CD8-positive, alpha-beta memory T cell (primary cell): ENCODE results near the gene SMARCA4. TPM values are rescaled to one million over a fixed set of nuclear protein-coding genes. Genes with fewer than 3 reads are reported as not detected.
"Not testable (repeated sequence)": the region's sequence is repeated elsewhere in the genome, so short reads cannot be mapped to it uniquely, and the experiment has no call there.

Source experiments
- CTCF ChIA-PET: fragments of 350-600 bp; sonication (Branson Sonifier 250); formaldehyde crosslinking; loops from one replicate; lab custom pipeline; 2021; ENCODE audit warnings: antibody characterized with exemption; lab: Charles Lee
- POLR2A ChIA-PET: fragments of 350-600 bp; sonication (Branson Sonifier 250); formaldehyde crosslinking; loops from one replicate; lab custom pipeline; 2021; ENCODE audit warnings: antibody characterized with exemption; lab: Charles Lee
- DNase-seq, 5 donors: peaks; one replicate each; pipeline versions ENCODE4 v3.0.0 to v3.0.0-alpha.2; 2020 to 2022; ENCODE audit warnings: mixed read lengths in 1 of 5
- H3K27ac ChIP-seq: one replicate; pipeline ENCODE4 v1.7.0; 2013; ENCODE audit warnings: low read depth, mild to moderate bottlenecking, low read length, moderate library complexity
- H3K27me3 ChIP-seq: 2 replicates; pipeline ENCODE4 v1.7.0; 2013; ENCODE audit warnings: low read length, mild to moderate bottlenecking; ENCODE audit not compliant: insufficient read depth, poor library complexity, severe bottlenecking
- H3K36me3 ChIP-seq: 2 replicates; pipeline ENCODE4 v1.7.0; 2013; ENCODE audit warnings: mild to moderate bottlenecking, low read length, moderate library complexity; ENCODE audit not compliant: insufficient read depth
- H3K4me1 ChIP-seq: 2 replicates; pipeline ENCODE4 v1.7.0; 2013; ENCODE audit warnings: mild to moderate bottlenecking, low read length, moderate library complexity; ENCODE audit not compliant: insufficient read depth
- H3K4me3 ChIP-seq: 2 replicates; pipeline ENCODE4 v1.7.0; 2013; ENCODE audit warnings: mild to moderate bottlenecking, low read length
- H3K9me3 ChIP-seq: 2 replicates; pipeline ENCODE4 v1.7.0; 2013; ENCODE audit warnings: mild to moderate bottlenecking, low read length
- H3K27ac Mint-ChIP-seq, 8 donors: one replicate each; pipeline ENCODE4 v1.8.0; 2020 to 2021; ENCODE audit warnings: mixed read lengths in 8 of 8, mild to moderate bottlenecking in 6 of 8, inconsistent platforms in 3 of 8, moderate library complexity in 3 of 8
- H3K27me3 Mint-ChIP-seq, 2 donors: one replicate each; pipeline ENCODE4 v1.8.0; 2020 to 2021; ENCODE audit warnings: mixed read lengths in 2 of 2, mild to moderate bottlenecking in 1 of 2, moderate library complexity in 1 of 2
- H3K36me3 Mint-ChIP-seq, 3 donors: one replicate each; pipeline ENCODE4 v1.8.0; 2020 to 2021; ENCODE audit warnings: mixed read lengths in 3 of 3, inconsistent platforms in 1 of 3, mild to moderate bottlenecking in 1 of 3
- H3K4me1 Mint-ChIP-seq, 3 donors: one replicate each; pipeline ENCODE4 v1.8.0; 2020 to 2021; ENCODE audit warnings: mixed read lengths in 3 of 3, inconsistent platforms in 1 of 3, mild to moderate bottlenecking in 1 of 3
- H3K4me3 Mint-ChIP-seq, 7 donors: one replicate each; pipeline ENCODE4 v1.8.0; 2020 to 2021; ENCODE audit warnings: mixed read lengths in 7 of 7, mild to moderate bottlenecking in 6 of 7, moderate library complexity in 4 of 7, inconsistent platforms in 2 of 7
- H3K9me3 Mint-ChIP-seq, 5 donors: one replicate each; pipeline ENCODE4 v1.8.0; 2020 to 2022; ENCODE audit warnings: mixed read lengths in 5 of 5, mild to moderate bottlenecking in 3 of 5, moderate library complexity in 2 of 5, inconsistent platforms in 1 of 5
- polyA plus RNA-seq: library from polyadenylated mRNA; unstranded; fragments of 300-500 nt; fragmentation: Illumina TruSeq; gene quantifications from one replicate; pipeline ENCODE4 v1.2.3, GENCODE V29; 2021
- total RNA-seq, 2 experiments: library from RNA; stranded (reverse); gene quantifications; one replicate each; pipeline ENCODE4 v1.2.3, GENCODE V29; 2021

Gene SMARCA4
- total and polyA plus RNA-seq, 3 experiments from 2014 or later, result 38.7 to 123 (median 116) TPM

GRCh38 chr19:10941649-10942048, 19.2 kb upstream of the SMARCA4 start:
- H3K4me1 ChIP-seq, H3K4me3 ChIP-seq, H3K9me3 ChIP-seq, H3K4me3 Mint-ChIP-seq, H3K27me3 ChIP-seq, DNase-seq, H3K4me1 Mint-ChIP-seq, H3K27me3 Mint-ChIP-seq, H3K27ac Mint-ChIP-seq, H3K36me3 Mint-ChIP-seq, H3K9me3 Mint-ChIP-seq, H3K27ac ChIP-seq, POLR2A ChIA-PET, H3K36me3 ChIP-seq: not testable (repeated sequence)
- CTCF ChIA-PET, result interaction anchor here (0.7 to 2.2 kb wide), 12 partner anchors 8 to 224 kb away, joined by 3 to 9 read pairs (median 4); partner anchors contain the start of genes DNM2 and LDLR

DNA sequence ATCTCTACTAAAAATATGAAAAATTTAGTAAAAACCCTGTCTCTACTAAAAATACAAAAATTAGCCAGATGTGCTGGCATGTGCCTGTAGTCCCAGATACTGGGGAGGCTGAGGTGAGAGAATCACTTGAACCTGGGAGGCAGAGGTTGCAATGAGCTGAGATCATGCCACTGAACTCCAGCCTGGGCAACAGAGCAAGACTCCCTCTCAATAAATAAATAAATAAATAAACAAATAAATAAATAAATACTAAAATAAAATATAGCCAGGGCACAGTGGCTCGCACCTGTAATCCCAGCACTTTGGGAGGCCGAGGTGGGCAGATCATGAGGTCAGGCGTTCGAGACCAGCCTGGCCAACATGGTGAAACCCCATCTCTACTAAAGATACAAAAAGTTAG, 17.4 kb upstream of the SMARCA4 start:
- H3K27ac Mint-ChIP-seq, H3K4me3 ChIP-seq, H3K9me3 ChIP-seq, H3K4me1 Mint-ChIP-seq, H3K9me3 Mint-ChIP-seq, H3K36me3 ChIP-seq, DNase-seq, POLR2A ChIA-PET, H3K27me3 ChIP-seq, H3K27ac ChIP-seq, H3K4me1 ChIP-seq, H3K4me3 Mint-ChIP-seq, H3K36me3 Mint-ChIP-seq, H3K27me3 Mint-ChIP-seq: not testable (repeated sequence)
- CTCF ChIA-PET, result interaction anchor here (1.3 to 1.4 kb wide), 2 partner anchors 20 to 28 kb away, joined by 4 to 5 read pairs; no protein-coding TSS in a partner anchor

DNA sequence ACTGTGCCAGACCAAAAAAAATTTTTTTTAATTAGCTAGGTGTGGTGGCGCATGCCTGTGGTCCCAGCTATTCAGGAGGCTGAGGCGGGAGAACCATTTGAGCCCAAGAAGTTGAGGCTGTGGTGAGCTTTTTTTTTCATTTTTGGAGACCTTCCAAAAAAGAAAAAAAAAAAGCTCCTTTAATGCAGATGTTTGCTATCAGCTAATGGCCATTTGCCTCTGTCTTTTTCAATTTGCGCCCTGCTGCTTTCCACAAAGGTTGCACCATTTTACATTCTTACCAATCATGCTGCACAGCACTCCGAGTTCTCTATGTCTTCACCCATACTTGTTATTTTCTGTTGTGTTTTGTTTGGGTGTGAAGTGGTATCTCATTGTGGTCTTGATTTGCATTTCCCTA, 15.6 kb upstream of the SMARCA4 start:
- Histone ChIP-seq H3K4me3 (no peak overlapping the region), H3K4me1 (no peaks in the 10 kb centered on the region), H3K27me3 (no peaks in the 10 kb centered on the region), H3K27ac (no peak overlapping the region), H3K9me3 (no peaks in the 10 kb centered on the region), H3K36me3 (no peaks in the 10 kb centered on the region)
- Mint-ChIP-seq H3K27ac (no peak overlapping the region), H3K9me3 (no peaks in the 10 kb centered on the region), H3K4me3 (no peak overlapping the region), H3K4me1 (peaks cover 4 to 7% (median 6%) of the 10 kb centered on the region in 3 donors), H3K27me3 (no peaks in the 10 kb centered on the region), H3K36me3 (no peaks in the 10 kb centered on the region)
- DNase-seq, result no peak
- POLR2A ChIA-PET, result no interaction called here
- CTCF ChIA-PET, result interaction anchor here (1.3 kb wide), 1 partner anchor 13 kb away, joined by 3 read pairs; no protein-coding TSS in a partner anchor

DNA sequence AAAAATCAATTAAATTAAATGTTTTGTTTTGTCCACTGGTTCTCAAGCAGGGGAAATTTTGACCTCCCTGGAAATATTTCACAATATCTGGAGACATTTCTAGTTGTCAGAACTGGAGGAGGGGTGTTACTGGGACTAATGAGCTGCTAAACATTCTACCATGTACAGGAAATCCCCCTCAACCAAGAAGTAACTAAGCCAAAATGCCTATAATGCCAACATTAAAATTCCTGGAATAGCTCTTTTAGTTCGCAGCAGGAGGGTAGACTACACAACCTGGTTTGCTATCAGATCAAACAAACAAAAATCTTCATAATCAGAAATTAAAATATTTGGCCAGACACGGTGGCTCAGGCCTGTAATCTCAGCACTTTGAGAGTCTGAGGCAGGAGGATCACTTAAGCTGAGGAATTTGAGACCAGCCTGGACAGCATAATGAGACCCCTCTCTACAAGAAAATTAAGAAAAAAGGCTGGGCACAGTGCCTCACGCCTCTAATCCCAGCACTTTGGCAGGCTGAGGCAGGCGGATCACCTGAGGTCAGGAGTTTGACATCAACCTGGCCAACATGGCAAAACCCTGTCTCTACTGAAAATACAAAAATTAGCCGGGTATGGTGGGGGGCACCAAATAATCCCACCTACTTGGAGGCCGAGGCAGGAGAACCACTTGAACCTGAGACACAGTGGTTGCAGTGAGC, 13.7 kb upstream of the SMARCA4 start:
- ChIA-PET CTCF (no interaction called here), POLR2A (no interaction called here)
- no peaks in the 10 kb centered on the region for H3K9me3 ChIP-seq
- H3K4me3 ChIP-seq, result no peak overlapping the region
- peaks cover 2 to 5% (median 3%) of the 10 kb centered on the region in 3 donors for H3K4me1 Mint-ChIP-seq
- no peaks in the 10 kb centered on the region for H3K27me3 ChIP-seq
- no peaks in the 10 kb centered on the region for H3K27me3 Mint-ChIP-seq
- no peaks in the 10 kb centered on the region for H3K36me3 Mint-ChIP-seq
- H3K27ac ChIP-seq, result no peak overlapping the region
- no peak overlapping the region for H3K27ac Mint-ChIP-seq
- H3K9me3 Mint-ChIP-seq, result no peaks in the 10 kb centered on the region
- no peak for DNase-seq
- H3K4me1 ChIP-seq, result no peaks in the 10 kb centered on the region
- no peak overlapping the region for H3K4me3 Mint-ChIP-seq
- H3K36me3 ChIP-seq, result no peaks in the 10 kb centered on the region

DNA sequence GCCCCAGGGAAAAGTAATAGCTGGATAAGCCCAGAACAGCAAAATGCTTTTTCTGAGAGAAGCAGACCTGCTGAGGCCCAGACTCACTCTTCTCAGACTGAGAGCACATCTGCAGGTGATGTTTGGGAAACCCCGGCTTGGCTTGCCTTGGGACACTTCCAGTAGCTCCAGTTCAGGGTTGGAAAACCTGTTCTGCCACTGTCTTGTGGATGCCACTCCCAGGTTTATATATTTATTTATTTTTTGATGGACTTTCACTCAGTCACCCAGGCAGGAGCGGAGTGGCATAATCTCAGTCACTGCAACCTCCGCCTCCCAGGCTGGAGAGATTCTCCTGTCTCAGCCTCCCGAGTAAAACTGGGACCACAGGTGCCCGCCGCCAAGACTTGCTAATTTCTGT, 8.0 kb upstream of the SMARCA4 start:
- Histone ChIP-seq H3K36me3 (no peaks in the 10 kb centered on the region), H3K4me3 (no peak overlapping the region), H3K27ac (no peak overlapping the region), H3K9me3 (no peaks in the 10 kb centered on the region), H3K4me1 (no peaks in the 10 kb centered on the region), H3K27me3 (no peaks in the 10 kb centered on the region)
- ChIA-PET POLR2A (no interaction called here), CTCF (interaction anchor here (1.8 kb wide), 1 partner anchor 11 kb away, joined by 4 read pairs; no protein-coding TSS in a partner anchor)
- Mint-ChIP-seq H3K9me3 (no peaks in the 10 kb centered on the region), H3K27me3 (no peaks in the 10 kb centered on the region), H3K4me3 (no peak overlapping the region), H3K27ac (no peak overlapping the region), H3K36me3 (no peaks in the 10 kb centered on the region), H3K4me1 (no peaks in the 10 kb centered on the region)
- no peak for DNase-seq

DNA sequence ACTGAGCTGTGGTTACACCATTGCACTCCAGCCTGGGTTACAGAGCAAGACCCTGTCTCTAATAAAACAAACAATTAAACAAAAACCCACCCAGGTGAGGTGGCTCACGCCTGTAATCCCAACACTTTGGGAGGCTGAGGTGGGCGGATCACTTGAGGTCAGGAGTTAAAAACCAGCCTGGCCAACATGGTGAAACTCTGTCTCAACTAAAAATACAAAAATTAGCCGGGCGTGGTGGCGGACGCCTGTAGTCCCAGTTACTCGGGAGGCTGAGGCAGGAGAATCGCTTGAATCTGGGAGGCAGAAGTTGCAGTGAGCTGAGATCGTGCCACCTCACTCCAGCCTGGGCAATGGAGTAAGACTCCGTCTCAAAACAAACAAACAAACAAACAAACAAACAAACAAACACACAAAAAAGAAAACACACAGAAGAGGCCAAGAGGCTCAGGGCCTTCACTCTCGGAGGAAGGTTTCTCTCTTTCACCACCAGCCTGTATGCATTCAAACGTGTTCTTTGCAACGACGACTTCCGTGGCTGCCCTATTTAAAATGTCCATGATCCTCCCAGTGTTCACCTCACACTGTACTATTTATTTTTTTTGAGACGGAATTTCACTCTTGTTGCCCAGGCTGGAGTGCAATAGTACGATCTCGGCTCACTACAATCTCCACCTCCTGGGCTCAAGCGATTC, 1.4 kb upstream of the SMARCA4 start:
- not testable (repeated sequence) for H3K9me3 Mint-ChIP-seq, H3K27me3 Mint-ChIP-seq, H3K9me3 ChIP-seq, H3K27me3 ChIP-seq, H3K4me3 ChIP-seq, H3K36me3 Mint-ChIP-seq, H3K36me3 ChIP-seq, DNase-seq
- ChIA-PET POLR2A (interaction anchor here (0.6 to 0.9 kb wide), 3 partner anchors 34 to 123 kb away, joined by 3 read pairs; partner anchors contain the start of gene TMED1), CTCF (interaction anchor here (1.0 kb wide), 1 partner anchor 18 kb away, joined by 3 read pairs; no protein-coding TSS in a partner anchor)
- Mint-ChIP-seq H3K4me1 (peaks cover 24 to 39% (median 38%) of the 10 kb centered on the region in 3 donors), H3K4me3 (peak overlapping the region in 6 of 7 donors; percentile 38 to 94 (median 86)), H3K27ac (peak overlapping the region in 6 of 8 donors; percentile 23 to 96 (median 90))
- Histone ChIP-seq H3K27ac (peak overlapping the region; percentile 79), H3K4me1 (peaks cover 32% of the 10 kb centered on the region)

- Histone ChIP-seq H3K36me3 (no peaks in the 10 kb centered on the region), H3K27me3 (no peaks in the 10 kb centered on the region), H3K9me3 (no peaks in the 10 kb centered on the region), H3K4me3 (peak overlapping the region; percentile 71), H3K4me1 (peaks cover 32% of the 10 kb centered on the region), H3K27ac (peak overlapping the region; percentile 60)
- ChIA-PET CTCF (no interaction called here), POLR2A (interaction anchor here (0.6 to 1.1 kb wide), 4 partner anchors 49 to 413 kb away, joined by 3 read pairs; partner anchors contain the start of genes LDLR, SPC24 and SWSAP1)
- DNase-seq, result no peak
- H3K9me3 Mint-ChIP-seq, result no peaks in the 10 kb centered on the region
- H3K27ac Mint-ChIP-seq, result peak overlapping the region; percentile 90 to 99 (median 94)
- H3K36me3 Mint-ChIP-seq, result peaks cover 0 to 5% (median 0%) of the 10 kb centered on the region in 3 donors
- peaks cover 33 to 52% (median 45%) of the 10 kb centered on the region in 3 donors for H3K4me1 Mint-ChIP-seq
- no peaks in the 10 kb centered on the region for H3K27me3 Mint-ChIP-seq
- peak overlapping the region; percentile 88 to 95 (median 90) for H3K4me3 Mint-ChIP-seq
These were observed 437 bp downstream of the SMARCA4 start for GRCh38 chr19:10961073-10961860.
